Measurements from ENCODE around the gene COL25A1. TPM values are rescaled to one million over a fixed set of nuclear protein-coding genes. Genes with fewer than 3 reads are reported as not detected.

COL25A1 gene
- total RNA-seq, 1 experiment from 2014 or later = not detected

DNA sequence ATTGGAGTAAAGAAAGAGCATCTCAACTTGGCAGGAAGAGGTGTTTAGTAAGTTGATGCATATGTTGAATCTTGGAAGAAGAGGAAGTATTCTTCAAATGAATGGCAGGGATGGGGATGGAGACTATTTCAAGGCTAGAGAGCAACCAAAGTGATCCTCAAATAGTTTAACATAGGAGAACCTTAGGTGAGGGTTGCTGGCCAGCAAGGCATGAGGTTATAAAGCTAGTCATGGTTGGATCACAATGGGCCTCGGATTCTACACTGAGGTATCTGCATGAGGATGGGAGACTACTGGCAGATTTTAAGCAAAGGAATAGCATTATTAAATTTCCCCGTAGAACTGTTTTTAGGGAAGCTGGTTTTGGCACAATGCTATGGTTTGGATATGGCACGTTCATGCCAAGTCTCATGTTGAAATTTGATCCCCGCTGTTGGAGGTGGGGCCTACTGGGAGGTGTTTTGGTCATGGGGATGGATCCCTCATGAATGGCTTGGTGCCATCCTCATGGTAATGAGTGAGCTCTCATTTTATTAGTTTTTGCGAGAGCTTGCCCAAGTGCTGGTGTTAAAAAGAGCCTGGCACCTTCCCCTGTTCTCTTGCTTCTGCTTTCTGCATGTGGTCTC, 497.7 kb downstream of the COL25A1 start:
- no peak for DNase-seq (ENCODE audit: low read depth)
- in situ Hi-C loops (cut with HindIII; ENCODE audit: low pct_unique_long_range_greater_than_20kb, low sequenced_read_pairs) = no loop called here

DNA sequence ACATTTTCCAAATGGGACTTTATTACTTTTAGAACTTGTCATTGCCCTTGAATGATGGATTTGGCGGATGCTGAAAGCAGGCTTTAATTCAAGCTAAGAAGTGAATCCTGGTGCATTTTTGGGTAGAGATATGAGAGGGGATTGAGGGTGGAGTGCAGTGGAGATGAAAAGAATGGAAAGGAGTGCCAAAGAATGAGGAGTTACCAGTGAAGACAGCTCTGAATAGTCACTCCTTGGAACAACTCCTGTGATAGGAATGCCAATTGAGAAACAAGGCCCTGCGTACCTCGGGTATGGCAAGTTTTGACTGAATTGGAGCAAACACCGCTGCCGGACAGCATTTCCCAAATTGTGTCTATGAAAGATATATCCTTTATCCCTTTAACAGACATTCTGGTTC, 503.2 kb downstream of the COL25A1 start:
- in situ Hi-C loops (cut with HindIII; ENCODE audit: low pct_unique_long_range_greater_than_20kb, low sequenced_read_pairs) = no loop called here
- DNase-seq (ENCODE audit: low read depth) = no peak

DNA sequence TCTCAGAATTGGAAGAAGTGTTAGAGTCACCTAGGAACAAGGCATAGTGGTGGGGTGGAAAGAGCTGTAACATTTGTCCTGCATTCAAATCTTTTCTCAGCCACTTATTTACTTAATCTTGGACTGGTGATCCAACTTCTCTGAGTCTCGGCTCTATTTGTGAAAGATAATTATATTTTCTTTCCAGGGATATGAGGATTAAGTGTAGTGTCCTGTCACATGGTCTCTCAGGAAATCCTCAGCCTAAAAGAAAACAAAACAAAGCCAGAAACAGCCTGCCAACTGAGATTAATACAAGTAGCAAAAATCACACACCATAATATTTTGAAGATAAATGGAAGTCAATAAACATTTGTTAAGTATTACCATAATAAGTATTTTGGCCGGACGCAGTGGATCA, 506.3 kb downstream of the COL25A1 start:
- no peak for DNase-seq (ENCODE audit: low read depth)
- in situ Hi-C loops (cut with HindIII; ENCODE audit: low pct_unique_long_range_greater_than_20kb, low sequenced_read_pairs) = no loop called here

DNA sequence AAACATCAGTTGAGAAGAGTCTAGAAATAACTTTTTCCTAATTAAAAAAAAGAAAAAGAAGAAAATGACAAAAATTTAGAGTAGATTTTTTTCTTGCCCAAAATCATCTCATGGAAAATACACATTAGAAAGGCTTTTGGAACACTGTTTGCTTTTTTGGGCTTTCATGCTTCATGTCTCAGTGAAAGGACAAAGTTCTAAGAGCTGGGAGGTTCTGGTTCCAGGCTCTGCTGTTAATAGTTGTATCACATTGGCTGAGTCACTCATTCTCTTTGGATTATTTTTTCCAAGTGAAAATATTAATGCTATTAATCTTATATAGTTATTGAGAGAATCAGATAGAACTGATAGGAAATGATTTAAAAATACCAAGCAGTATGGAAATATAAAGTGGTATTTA, 506.7 kb downstream of the COL25A1 start:
- no peak for DNase-seq (ENCODE audit: low read depth)
- in situ Hi-C loops (cut with HindIII; ENCODE audit: low pct_unique_long_range_greater_than_20kb, low sequenced_read_pairs) = no loop called here

DNA sequence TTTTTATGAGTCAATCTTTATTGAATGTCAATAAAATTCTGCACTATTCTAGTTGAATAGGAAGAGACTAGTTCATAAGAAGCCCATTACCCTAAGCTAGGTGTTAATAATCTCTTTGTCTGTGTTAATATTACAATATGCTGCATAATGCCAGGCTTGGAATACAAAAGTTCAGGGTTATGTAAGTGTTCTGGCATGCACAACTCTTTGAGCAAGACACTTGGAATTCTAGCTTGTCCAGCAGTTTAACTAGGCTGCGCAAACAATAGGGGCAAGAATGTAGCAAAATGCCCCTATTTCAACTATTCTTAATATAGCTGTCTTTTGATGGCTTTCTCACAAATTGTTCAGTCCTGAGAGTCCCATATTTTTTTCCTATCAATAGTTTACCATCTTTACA, 508.3 kb downstream of the COL25A1 start:
- DNase-seq (ENCODE audit: low read depth) = no peak
- in situ Hi-C loops (cut with HindIII; ENCODE audit: low pct_unique_long_range_greater_than_20kb, low sequenced_read_pairs) = no loop called here

DNA sequence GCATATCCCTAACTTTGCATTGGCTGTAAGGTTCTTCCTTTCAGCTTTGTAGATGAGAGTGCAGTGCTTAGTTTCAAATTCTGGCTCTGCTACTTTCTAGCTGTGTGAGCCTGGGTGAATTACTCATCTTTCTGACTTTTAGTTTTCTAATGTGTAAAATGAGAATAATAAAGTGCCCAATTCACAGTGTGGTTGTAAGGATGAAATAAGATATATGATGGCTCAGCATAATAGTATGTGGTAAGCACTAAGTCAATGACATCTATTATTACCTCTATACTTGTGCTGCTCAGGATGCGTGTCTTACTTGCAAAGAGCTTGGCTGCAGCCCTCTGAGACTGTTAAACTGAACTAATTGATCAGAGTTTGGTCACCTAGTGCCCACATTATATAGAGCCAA, 509.0 kb downstream of the COL25A1 start:
- in situ Hi-C loops (cut with HindIII; ENCODE audit: low pct_unique_long_range_greater_than_20kb, low sequenced_read_pairs) = no loop called here
- no peak for DNase-seq (ENCODE audit: low read depth)

DNA sequence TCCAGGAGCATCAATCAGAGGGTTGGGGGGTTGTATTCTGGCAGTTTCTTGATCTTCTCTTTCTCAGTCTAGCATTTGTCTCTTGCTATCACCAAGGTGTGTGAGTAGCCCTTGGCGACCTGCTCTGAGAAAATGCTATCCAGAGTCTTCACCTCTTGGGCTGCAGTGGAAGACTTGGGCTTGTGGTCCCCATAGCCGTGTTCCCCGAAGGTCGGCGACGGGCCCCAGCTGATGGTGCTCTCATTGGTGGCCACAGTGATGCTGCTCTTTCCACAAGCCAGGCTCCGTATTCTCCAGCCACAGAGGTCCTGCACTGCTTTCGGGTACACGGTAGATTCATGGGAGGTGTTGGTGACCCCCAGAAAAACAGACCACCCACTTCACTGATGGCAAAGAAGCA, 513.7 kb downstream of the COL25A1 start:
- no peak for DNase-seq (ENCODE audit: low read depth)
- in situ Hi-C loops (cut with HindIII; ENCODE audit: low pct_unique_long_range_greater_than_20kb, low sequenced_read_pairs) = no loop called here

DNA sequence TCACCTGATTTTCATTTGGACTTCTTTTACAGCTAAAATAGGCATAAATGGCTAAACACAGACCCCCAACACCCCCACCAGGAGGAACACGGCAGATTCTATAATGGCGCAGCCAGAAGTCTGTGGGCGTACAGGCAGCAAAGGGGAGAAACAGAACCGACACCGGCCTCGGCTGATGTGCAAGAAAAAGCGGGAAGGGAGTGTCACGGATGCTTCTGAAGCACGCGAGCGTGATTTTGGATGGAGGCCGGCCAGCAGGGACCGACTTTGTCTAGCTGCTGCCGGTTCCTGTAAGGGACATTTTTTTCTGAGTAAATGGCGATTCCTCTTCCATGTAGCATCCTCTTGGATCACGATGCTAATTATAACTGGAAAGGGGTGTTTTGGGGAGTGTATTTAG, 514.7 kb downstream of the COL25A1 start:
- in situ Hi-C loops (cut with HindIII; ENCODE audit: low pct_unique_long_range_greater_than_20kb, low sequenced_read_pairs) = no loop called here
- no peak for DNase-seq (ENCODE audit: low read depth)

DNA sequence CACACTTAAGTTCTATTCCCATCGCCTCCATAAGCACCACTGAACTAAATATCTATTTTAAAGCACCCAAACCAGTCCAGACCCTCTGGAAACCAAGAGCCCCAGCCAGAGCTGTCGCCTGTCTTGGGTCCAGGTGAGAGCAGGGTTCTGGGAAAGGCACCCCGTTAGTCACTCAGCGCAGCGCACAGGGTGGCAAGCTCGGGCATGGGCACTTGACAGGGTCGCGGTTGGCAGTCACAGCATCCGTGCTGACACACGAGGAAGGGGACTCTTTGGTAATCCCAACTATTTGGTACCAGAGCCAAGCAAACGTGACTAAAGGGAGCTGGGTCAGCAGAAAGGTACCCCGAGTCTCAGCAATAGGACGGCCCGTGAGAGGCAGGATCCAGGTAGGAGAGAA, 515.4 kb downstream of the COL25A1 start:
- in situ Hi-C loops (cut with HindIII; ENCODE audit: low pct_unique_long_range_greater_than_20kb, low sequenced_read_pairs) = no loop called here
- DNase-seq (ENCODE audit: low read depth) = no peak

DNA sequence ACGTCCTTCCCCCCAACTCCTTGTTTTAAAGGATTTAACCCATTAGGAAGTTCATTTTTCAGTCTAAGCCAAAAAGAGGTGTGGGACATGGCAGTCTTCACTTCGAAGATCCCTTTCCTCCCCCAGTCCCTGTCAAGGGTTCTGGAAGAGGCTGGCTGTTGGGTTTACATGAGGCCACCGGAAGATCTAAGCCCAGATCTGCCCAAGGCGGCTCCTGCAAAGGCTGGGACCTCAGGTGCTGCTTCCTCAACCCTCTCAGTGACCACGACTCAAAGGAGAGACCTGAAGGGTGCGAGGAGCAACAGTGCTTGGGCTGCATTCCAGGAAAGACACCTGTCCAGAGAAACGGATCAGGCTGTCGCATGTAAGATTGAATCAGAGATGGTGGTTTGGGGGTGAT, 516.1 kb downstream of the COL25A1 start:
- in situ Hi-C loops (cut with HindIII; ENCODE audit: low pct_unique_long_range_greater_than_20kb, low sequenced_read_pairs) = no loop called here
- DNase-seq (ENCODE audit: low read depth) = no peak

DNA sequence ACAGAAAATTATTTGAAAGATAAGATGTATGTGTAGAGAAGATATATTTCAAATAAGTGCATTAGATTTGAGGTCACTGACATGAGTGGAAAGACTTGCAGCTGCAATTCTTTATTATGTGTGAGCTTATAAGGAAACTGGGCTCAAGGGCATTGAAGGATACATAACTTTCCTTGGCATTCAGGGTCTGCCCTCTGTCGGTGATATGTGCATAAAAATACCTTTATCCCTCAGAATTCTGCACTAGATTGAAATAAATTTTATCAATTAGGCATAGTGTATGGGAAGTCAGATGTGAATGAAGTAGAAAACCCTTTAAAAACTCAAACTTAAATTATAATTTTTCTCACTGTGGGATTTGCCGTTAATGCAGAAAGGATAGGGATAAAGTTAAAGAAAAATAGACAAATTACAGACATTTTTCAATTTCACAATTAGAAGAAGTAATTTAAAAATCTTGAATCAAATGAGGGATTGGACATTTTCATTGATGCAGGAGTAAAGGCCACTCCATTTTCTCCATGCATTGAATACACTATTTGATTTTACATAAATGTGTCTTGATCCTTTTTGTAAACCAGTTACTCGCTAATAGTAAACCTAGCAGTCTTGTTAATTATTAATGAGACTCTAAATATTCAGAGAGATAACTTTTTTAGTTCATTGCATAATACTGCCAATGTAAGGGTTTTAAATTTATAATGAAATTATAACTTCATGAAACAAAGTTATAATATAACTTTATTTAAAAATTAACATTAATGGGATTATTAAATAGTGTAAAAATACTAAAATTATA, 518.6 kb downstream of the COL25A1 start:
- no peak for DNase-seq (ENCODE audit: low read depth)
- in situ Hi-C loops (cut with HindIII; ENCODE audit: low pct_unique_long_range_greater_than_20kb, low sequenced_read_pairs) = no loop called here

DNA sequence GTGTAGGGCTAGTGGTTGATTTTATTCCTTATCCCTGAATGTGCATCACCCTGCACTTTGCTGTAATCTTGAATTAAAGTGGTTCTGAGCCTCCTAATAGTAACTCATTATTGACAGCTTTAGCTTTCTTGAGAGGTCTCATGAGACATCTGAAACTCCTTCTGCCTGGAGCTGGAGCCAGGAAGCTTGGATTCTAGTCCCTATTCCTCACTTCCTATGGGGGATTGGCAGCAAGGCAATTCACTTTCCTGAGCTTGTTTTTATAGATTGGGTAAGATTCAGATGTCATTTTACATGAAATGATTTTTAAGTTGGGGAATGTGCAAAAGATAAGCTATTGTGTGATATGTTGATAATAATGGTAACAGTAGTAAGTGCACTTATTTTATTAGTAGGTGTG, 522.5 kb downstream of the COL25A1 start:
- in situ Hi-C loops (cut with HindIII; ENCODE audit: low pct_unique_long_range_greater_than_20kb, low sequenced_read_pairs) = no loop called here
- no peak for DNase-seq (ENCODE audit: low read depth)

DNA sequence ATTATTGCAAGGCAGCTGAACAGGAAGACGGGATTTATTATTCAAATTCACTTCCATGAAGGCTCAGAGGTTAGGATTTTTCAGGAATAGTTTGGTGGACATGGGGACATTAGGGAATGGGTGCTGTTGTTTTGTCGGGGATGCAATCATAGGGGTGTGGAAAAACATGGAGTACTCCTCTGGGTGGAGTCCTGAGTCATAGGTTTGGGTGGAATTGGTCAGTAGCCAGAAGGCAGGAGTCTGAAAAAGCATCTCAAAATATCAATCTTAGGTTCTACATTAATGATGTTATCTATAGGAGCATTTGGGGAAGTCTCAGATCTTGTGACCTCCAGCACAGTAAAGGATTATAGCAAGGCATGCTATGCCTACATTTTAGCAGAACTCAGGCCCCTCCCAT, 525.1 kb downstream of the COL25A1 start:
- in situ Hi-C loops (cut with HindIII; ENCODE audit: low pct_unique_long_range_greater_than_20kb, low sequenced_read_pairs) = no loop called here

DNA sequence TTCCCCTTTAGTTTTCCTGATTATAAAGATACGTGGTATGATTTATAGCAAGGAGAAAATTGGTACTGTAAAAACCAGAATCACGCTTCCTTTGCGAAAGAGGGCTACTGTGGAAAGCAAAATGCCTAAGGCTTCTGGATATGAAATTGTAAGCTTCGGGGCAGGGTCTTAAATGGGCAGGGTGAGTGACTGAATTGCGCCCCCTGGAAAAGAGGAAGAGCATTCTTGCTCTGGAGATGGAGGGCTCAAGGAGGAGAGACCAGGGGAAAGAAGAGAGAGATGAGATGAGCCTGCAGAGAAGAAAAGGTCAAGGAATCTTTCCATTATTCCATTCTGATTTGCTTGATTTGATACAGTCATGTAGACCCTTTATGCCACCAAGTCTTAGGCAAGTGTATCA, 526.5 kb downstream of the COL25A1 start:
- DNase-seq (ENCODE audit: low read depth) = no peak
- in situ Hi-C loops (cut with HindIII; ENCODE audit: low pct_unique_long_range_greater_than_20kb, low sequenced_read_pairs) = no loop called here

More for the DNA sequence above, 525.1 kb downstream of the COL25A1 start:
- no peak for DNase-seq (ENCODE audit: low read depth)

DNA sequence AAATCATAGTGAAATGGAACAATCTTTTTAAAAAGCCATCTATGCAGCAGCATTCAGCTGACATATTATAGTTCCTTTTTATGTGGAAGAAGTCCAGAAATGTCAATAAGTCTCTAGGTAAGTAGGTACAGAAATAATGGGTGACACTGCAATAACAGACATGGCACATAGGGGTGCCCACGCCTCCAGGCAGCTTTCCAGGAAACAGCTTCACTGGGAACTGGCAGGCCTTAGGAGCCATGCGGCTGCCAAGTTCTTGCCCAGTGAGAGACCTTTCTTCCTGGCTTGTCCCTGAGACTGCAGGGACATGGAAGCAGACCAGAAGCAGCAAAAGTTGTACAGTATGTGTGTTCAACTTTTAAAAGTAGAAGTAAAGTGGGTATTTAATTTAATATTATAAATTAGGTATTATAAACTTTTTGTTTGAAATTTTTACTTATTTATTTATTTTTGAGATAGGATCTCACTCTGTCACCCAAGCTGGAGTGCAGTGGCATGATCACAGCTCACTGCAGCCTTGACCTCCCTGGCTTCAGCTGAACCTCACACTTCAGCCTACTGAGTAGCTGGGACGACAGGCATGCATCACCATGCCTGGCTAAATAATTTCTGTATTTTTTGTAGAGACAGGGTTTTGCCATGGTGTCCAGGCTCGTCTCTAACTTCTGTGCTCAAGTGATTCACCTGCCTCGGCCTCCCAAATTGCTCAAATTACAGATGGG, 527.5 kb downstream of the COL25A1 start:
- no peak for DNase-seq (ENCODE audit: low read depth)

DNA sequence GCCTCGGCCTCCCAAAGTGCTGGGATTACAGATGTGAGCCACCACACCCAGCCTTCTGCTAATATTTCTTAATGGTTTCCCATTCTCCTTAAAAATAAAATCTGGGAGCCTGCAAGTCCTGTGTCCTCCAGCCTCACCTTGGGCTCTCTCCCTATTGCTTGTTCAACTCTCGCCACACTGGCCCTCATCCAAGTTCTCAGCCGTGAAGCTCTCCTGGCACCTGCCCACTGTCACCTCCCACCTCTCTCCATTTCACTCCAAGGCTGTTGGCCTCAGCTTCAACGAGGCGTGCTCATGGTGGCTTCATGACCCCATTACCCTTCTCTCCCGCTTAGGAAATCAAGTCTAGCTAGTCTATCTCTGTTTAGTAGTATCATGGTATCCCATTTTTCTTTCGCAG, 530.1 kb downstream of the COL25A1 start:
- in situ Hi-C loops (cut with HindIII; ENCODE audit: low pct_unique_long_range_greater_than_20kb, low sequenced_read_pairs) = no loop called here

More for the DNA sequence above, 527.5 kb downstream of the COL25A1 start:
- in situ Hi-C loops (cut with HindIII; ENCODE audit: low pct_unique_long_range_greater_than_20kb, low sequenced_read_pairs) = no loop called here

DNA sequence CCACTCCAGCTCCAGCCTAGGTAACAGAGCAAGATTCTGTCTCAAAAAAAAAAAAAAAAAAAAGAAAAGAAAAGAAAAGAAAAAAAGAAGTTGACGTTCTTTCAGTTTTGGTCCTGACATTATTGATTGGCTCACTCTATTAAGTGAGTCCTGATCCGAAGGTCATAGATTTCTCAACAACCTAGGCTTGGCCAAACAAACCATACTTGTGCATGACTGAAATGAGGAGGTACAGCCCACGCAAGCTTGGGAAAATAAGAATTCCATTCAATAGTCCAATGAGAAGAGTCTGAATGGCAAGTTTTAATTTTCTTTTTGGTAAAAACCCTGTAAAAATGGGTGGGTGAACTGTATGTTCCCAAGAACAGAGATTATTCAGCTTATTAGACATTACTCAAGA, 536.4 kb downstream of the COL25A1 start:
- no peak for DNase-seq (ENCODE audit: low read depth)
- in situ Hi-C loops (cut with HindIII; ENCODE audit: low pct_unique_long_range_greater_than_20kb, low sequenced_read_pairs) = no loop called here

More for the DNA sequence above, 530.1 kb downstream of the COL25A1 start:
- no peak for DNase-seq (ENCODE audit: low read depth)

DNA sequence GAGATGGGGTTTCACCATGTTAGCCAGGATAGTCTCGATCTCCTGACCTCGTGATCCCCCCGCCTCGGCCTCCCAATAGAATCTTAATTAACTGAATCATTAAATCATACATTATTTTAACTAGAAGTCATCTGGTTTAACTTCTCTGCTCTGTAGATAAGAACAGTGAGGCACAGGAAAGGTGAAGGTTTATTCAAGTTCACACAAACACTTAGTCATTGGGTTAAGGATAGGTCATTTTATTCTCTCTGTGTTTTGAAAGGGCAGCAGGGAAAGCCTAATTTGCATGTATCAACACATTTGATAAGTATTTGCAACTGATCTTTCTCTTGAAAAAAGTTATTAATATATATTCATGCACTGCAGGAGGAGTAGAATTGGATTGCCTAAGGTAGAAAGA, 538.5 kb downstream of the COL25A1 start:
- DNase-seq (ENCODE audit: low read depth) = no peak
- in situ Hi-C loops (cut with HindIII; ENCODE audit: low pct_unique_long_range_greater_than_20kb, low sequenced_read_pairs) = no loop called here

DNA sequence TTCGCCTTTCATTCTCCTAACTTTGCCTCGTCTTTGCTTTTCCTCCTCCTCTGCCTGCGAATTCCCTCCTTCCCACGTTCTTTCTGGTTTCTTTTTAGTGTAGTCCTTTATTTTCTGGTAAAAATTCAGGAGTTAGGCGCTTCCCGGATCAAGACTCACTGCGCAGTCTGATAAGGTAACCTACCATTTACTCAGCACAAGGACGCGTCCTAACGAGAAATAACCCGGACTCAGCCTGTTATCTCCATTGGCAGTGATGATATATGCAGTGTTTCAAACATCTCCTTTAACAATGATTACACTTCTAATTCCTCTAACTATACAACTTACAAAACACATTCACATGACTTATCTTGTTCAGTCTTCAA, 539.2 kb downstream of the COL25A1 start:
- in situ Hi-C loops (cut with HindIII; ENCODE audit: low pct_unique_long_range_greater_than_20kb, low sequenced_read_pairs) = no loop called here
- no peak for DNase-seq (ENCODE audit: low read depth)

Measured in Caki2 (cell line).